ENCODE results near the gene TSHB.
"Not testable (repeated sequence)": the region's sequence is repeated elsewhere in the genome, so short reads cannot be mapped to it uniquely, and the experiment has no call there.

The TSHB gene

GRCh38 chr1:115012006-115012405, 17.6 kb upstream of the TSHB start:
- no peak for TF ChIP-seq CTCF (IDR thresholded peaks at IDR 0.05; ENCODE audit: extremely low read depth, insufficient read depth, missing control alignments)
- in situ Hi-C loops (cut with MboI; ENCODE audit: low pct_unique_long_range_greater_than_20kb, low sequenced_read_pairs, unreplicated experiment): no loop called here
- DNase-seq (ENCODE audit: low spot score): no peak

DNA sequence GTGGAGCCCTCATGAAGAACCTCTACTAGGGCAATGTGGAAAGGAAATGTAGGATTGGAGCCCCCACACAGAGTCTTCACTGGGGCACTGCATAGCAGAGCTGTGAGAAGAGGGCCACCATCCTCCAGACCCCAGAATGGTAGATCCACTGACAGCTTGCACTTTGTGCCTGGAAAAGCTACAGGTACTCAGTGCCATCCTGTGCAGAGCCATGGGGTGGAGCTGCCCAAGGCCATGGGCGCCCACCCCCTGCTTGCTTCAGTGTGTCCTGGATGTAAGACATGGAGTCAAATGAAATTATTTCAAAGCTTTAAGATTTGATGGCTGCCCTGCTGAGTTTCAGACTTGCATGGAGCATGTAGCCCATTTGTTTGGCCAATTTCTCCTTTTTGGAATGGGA, 17.2 kb upstream of the TSHB start:
- in situ Hi-C loops (cut with MboI; ENCODE audit: low pct_unique_long_range_greater_than_20kb, low sequenced_read_pairs, unreplicated experiment): no loop called here
- no peak for TF ChIP-seq CTCF (IDR thresholded peaks at IDR 0.05; ENCODE audit: extremely low read depth, insufficient read depth, missing control alignments)
- DNase-seq (ENCODE audit: low spot score): no peak

- no peak for TF ChIP-seq CTCF (IDR thresholded peaks at IDR 0.05; ENCODE audit: extremely low read depth, insufficient read depth, missing control alignments)
- DNase-seq (ENCODE audit: low spot score): no peak
- in situ Hi-C loops (cut with MboI; ENCODE audit: low pct_unique_long_range_greater_than_20kb, low sequenced_read_pairs, unreplicated experiment): no loop called here
Measured at GRCh38 chr1:115013792-115014191, 15.8 kb upstream of the TSHB start.

DNA sequence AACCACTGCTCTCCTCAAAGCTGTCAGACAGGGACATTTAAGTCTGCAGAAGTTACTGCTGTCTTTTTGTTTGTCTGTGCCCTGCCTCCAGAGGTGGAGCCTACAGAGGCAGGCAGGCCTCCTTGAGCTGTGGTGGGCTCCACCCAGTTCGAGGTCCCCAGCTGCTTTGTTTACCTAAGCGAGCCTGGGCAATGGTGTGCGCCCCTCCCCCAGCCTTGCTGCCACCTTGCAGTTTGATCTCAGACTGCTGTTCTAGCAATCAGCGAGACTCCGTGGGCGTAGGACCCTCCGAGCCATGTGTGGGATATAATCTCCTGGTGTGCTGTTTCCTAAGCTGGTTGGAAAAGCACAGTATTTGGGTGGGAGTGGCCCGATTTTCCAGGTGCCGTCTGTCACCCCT, 10.1 kb upstream of the TSHB start:
- in situ Hi-C loops (cut with MboI; ENCODE audit: low pct_unique_long_range_greater_than_20kb, low sequenced_read_pairs, unreplicated experiment); DNase-seq (ENCODE audit: low spot score): not testable (repeated sequence)

DNA sequence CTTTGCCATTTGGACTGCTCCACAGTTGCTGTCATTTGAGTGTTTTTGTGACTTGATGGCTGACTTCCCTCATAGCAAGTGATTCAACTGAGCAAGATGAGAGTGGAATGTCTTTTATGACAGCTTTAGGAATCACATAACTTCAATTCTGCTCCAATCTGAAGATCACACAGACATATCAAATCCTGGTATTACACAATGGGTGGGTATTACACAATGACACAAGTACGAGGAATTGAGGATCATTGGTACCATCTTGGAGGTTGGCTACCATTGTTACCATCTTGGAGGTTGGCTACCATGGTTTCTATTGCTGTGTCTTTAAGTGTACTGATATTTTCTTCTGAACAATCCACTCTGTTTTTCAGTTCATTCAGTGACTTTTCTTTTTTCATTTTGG, 8.5 kb upstream of the TSHB start:
- no peak for TF ChIP-seq CTCF (IDR thresholded peaks at IDR 0.05; ENCODE audit: extremely low read depth, insufficient read depth, missing control alignments)
- in situ Hi-C loops (cut with MboI; ENCODE audit: low pct_unique_long_range_greater_than_20kb, low sequenced_read_pairs, unreplicated experiment): no loop called here
- no peak for DNase-seq (ENCODE audit: low spot score)

- TF ChIP-seq CTCF (IDR thresholded peaks at IDR 0.05; ENCODE audit: extremely low read depth, insufficient read depth, missing control alignments): no peak
Measured at GRCh38 chr1:115023593-115023992, 6.0 kb upstream of the TSHB start.

DNA sequence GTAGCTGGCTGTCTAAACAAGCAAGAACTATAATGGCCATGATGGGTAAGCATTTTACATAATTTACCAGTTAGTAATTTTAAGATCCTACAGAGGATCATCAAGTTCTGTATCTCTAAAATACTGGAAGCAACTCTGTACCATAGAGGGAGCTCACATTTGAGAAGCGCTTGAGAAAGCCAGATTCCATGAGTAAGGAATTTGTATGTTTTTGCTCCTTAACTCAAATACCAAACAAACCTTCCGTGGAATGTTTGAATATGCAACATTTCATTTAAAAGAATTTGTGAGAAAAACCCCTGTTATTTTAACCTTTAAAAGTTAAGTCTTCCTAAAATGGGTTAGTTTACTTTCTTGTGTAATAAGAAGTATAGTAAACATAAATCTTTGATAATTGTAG, 2.0 kb downstream of the TSHB start:
- in situ Hi-C loops (cut with MboI; ENCODE audit: low pct_unique_long_range_greater_than_20kb, low sequenced_read_pairs, unreplicated experiment): no loop called here
- TF ChIP-seq CTCF (IDR thresholded peaks at IDR 0.05; ENCODE audit: extremely low read depth, insufficient read depth, missing control alignments): no peak
- no peak for DNase-seq (ENCODE audit: low spot score)

More at GRCh38 chr1:115023593-115023992, 6.0 kb upstream of the TSHB start:
- in situ Hi-C loops (cut with MboI; ENCODE audit: low pct_unique_long_range_greater_than_20kb, low sequenced_read_pairs, unreplicated experiment): no loop called here
- no peak for DNase-seq (ENCODE audit: low spot score)

Data from GM13977 (cell line).